ENCODE measurements around the gene CYP27C1. TPM values are rescaled to one million over a fixed set of nuclear protein-coding genes. Genes with fewer than 3 reads are reported as not detected.

The CYP27C1 gene
- total RNA-seq, 4 donors from 2014 or later = 0.12 to 0.52 (median 0.28) TPM

GRCh38 chr2:127162261-127163089 is 57.6 kb downstream of the CYP27C1 start:
- 92 to 100% methylated on average over 1 to 2 of the region's 7 CpGs for WGBS, 2 donors (ENCODE audit: low coverage in 1 of 2)
- no peak for ATAC-seq

GRCh38 chr2:127161176-127162136 is 58.6 kb downstream of the CYP27C1 start:
- Histone ChIP-seq H3K36me3 (no peaks in the 10 kb centered on the region), H3K9me3 (no peaks in the 10 kb centered on the region), H3K4me3 (no peak overlapping the region), H3K27me3 (no peaks in the 10 kb centered on the region), H3K4me1 (peaks cover 0 to 10% (median 0%) of the 10 kb centered on the region in 3 donors), H3K27ac (no peak overlapping the region)
- no peak for TF ChIP-seq POLR2AphosphoS5 (IDR thresholded peaks at IDR 0.05)
- TF ChIP-seq EP300 (IDR thresholded peaks at IDR 0.05) = no peak
- no peak for TF ChIP-seq POLR2A (IDR thresholded peaks at IDR 0.05)
- TF ChIP-seq, protein P1, sequence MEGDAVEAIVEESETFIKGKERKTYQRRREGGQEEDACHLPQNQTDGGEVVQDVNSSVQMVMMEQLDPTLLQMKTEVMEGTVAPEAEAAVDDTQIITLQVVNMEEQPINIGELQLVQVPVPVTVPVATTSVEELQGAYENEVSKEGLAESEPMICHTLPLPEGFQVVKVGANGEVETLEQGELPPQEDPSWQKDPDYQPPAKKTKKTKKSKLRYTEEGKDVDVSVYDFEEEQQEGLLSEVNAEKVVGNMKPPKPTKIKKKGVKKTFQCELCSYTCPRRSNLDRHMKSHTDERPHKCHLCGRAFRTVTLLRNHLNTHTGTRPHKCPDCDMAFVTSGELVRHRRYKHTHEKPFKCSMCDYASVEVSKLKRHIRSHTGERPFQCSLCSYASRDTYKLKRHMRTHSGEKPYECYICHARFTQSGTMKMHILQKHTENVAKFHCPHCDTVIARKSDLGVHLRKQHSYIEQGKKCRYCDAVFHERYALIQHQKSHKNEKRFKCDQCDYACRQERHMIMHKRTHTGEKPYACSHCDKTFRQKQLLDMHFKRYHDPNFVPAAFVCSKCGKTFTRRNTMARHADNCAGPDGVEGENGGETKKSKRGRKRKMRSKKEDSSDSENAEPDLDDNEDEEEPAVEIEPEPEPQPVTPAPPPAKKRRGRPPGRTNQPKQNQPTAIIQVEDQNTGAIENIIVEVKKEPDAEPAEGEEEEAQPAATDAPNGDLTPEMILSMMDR (IDR thresholded peaks at IDR 0.05) = no peak
- no peak for ATAC-seq
- WGBS, 2 donors (ENCODE audit: low coverage in 1 of 2) = 52 to 60% methylated on average over 5 to 10 of the region's 12 CpGs

More at GRCh38 chr2:127162261-127163089, 57.6 kb downstream of the CYP27C1 start:
- TF ChIP-seq EP300 (IDR thresholded peaks at IDR 0.05) (no peak), POLR2AphosphoS5 (IDR thresholded peaks at IDR 0.05) (no peak), POLR2A (IDR thresholded peaks at IDR 0.05) (no peak)
- TF ChIP-seq, protein P1 (IDR thresholded peaks at IDR 0.05) = no peak
- Histone ChIP-seq H3K9me3 (no peaks in the 10 kb centered on the region), H3K36me3 (no peaks in the 10 kb centered on the region), H3K4me1 (peaks cover 0 to 10% (median 0%) of the 10 kb centered on the region in 3 donors), H3K27ac (no peak overlapping the region), H3K27me3 (no peaks in the 10 kb centered on the region), H3K4me3 (no peak overlapping the region)

GRCh38 chr2:127160676-127161075 is 59.4 kb downstream of the CYP27C1 start:
- Histone ChIP-seq H3K4me1 (peaks cover 0 to 15% (median 0%) of the 10 kb centered on the region in 3 donors), H3K27me3 (no peaks in the 10 kb centered on the region), H3K27ac (no peak overlapping the region), H3K36me3 (no peaks in the 10 kb centered on the region), H3K4me3 (no peak overlapping the region), H3K9me3 (no peaks in the 10 kb centered on the region)
- ATAC-seq = no peak
- 66 to 71% methylated on average over 3 of the region's 3 CpGs for WGBS, 2 donors (ENCODE audit: low coverage in 1 of 2)
- TF ChIP-seq POLR2AphosphoS5 (IDR thresholded peaks at IDR 0.05) (no peak), EP300 (IDR thresholded peaks at IDR 0.05) (no peak), POLR2A (IDR thresholded peaks at IDR 0.05) (no peak)
- TF ChIP-seq, protein P1 (IDR thresholded peaks at IDR 0.05) = no peak

- 53 to 70% methylated on average over 1 to 2 of the region's 2 CpGs for WGBS, 2 donors (ENCODE audit: low coverage in 1 of 2)
These were observed 60.6 kb downstream of the CYP27C1 start for GRCh38 chr2:127159543-127159942.

More at GRCh38 chr2:127159543-127159942, 60.6 kb downstream of the CYP27C1 start:
- Histone ChIP-seq H3K27ac (no peak overlapping the region), H3K4me3 (no peak overlapping the region), H3K36me3 (no peaks in the 10 kb centered on the region), H3K9me3 (no peaks in the 10 kb centered on the region), H3K4me1 (peaks cover 0 to 26% (median 3%) of the 10 kb centered on the region in 3 donors), H3K27me3 (no peaks in the 10 kb centered on the region)
- TF ChIP-seq EP300 (IDR thresholded peaks at IDR 0.05) (no peak), POLR2AphosphoS5 (IDR thresholded peaks at IDR 0.05) (no peak), POLR2A (IDR thresholded peaks at IDR 0.05) (no peak)
- TF ChIP-seq, protein P1 (IDR thresholded peaks at IDR 0.05) = no peak
- no peak for ATAC-seq
